ENCODE results near the gene MEA1.

- TF ChIP-seq TCF7 (IDR thresholded peaks at IDR 0.05; ENCODE audit: borderline replicate concordance) (no peak), POLR2A (IDR thresholded peaks at IDR 0.05; ENCODE audit: low read depth, low read length) (no peak), STAT3 (IDR thresholded peaks at IDR 0.05; ENCODE audit: low read depth, low read length) (no peak), E2F4 (IDR thresholded peaks at IDR 0.05; ENCODE audit: low read depth, low read length) (no peak), ZNF207 (IDR thresholded peaks at IDR 0.05; ENCODE audit: borderline replicate concordance) (no peak), SKIL (IDR thresholded peaks at IDR 0.05; ENCODE audit: low read depth, poor library complexity, severe bottlenecking) (no peak), TAF1 (IDR thresholded peaks at IDR 0.05; ENCODE audit: borderline replicate concordance, low read depth, low read length) (no peak)
- TF ChIP-seq, protein P1, sequence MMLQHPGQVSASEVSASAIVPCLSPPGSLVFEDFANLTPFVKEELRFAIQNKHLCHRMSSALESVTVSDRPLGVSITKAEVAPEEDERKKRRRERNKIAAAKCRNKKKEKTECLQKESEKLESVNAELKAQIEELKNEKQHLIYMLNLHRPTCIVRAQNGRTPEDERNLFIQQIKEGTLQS (IDR thresholded peaks at IDR 0.05; ENCODE audit: borderline replicate concordance, extremely low read depth, low read depth, low read length), result no peak
Measured at GRCh38 chr6:42968783-42969182, 45.0 kb downstream of the MEA1 start.
